Parathyroid adenoma (tissue), 2 donors: ENCODE results near the gene CDH13.

ENCODE experiments used
- H2AFZ ChIP-seq: fragments of 300-600 bp; sonication (generic); one replicate; pipeline ENCODE4 v1.7.0; 2017; ENCODE audit warnings: antibody characterized with exemption, mild to moderate bottlenecking
- H3K27ac ChIP-seq: fragments of 300-600 bp; sonication (generic); one replicate; pipeline ENCODE4 v1.7.0; 2017
- H3K27me3 ChIP-seq: fragments of 300-600 bp; sonication (generic); one replicate; pipeline ENCODE4 v1.7.0; 2017; ENCODE audit warnings: low read length; ENCODE audit not compliant: control insufficient read depth, insufficient read depth
- H3K36me3 ChIP-seq: fragments of 300-600 bp; sonication (generic); one replicate; pipeline ENCODE4 v1.7.0; 2017; ENCODE audit warnings: low read length; ENCODE audit not compliant: control insufficient read depth, insufficient read depth
- H3K4me1 ChIP-seq: fragments of 300-600 bp; sonication (generic); one replicate; pipeline ENCODE4 v1.7.0; 2017; ENCODE audit warnings: control low read depth
- H3K4me2 ChIP-seq: fragments of 300-600 bp; sonication (generic); one replicate; pipeline ENCODE4 v1.7.0; 2017; ENCODE audit warnings: low read length
- H3K4me3 ChIP-seq: fragments of 300-600 bp; sonication (generic); one replicate; pipeline ENCODE4 v1.7.0; 2017; ENCODE audit warnings: low read depth, low read length
- H3K79me2 ChIP-seq: fragments of 300-600 bp; sonication (generic); one replicate; pipeline ENCODE4 v1.7.0; 2017; ENCODE audit warnings: control low read depth
- H3K9ac ChIP-seq: fragments of 300-600 bp; sonication (generic); one replicate; pipeline ENCODE4 v1.7.0; 2017; ENCODE audit warnings: mild to moderate bottlenecking
- H3K9me3 ChIP-seq: fragments of 300-600 bp; sonication (generic); one replicate; pipeline ENCODE4 v1.7.0; 2017; ENCODE audit warnings: low read length; ENCODE audit not compliant: control insufficient read depth
- CTCF ChIP-seq: fragments of 300-600 bp; sonication (generic); IDR thresholded peaks from one replicate; pipeline ENCODE4 v1.7.0; 2017; ENCODE audit warnings: antibody characterized with exemption, mild to moderate bottlenecking
- donor health status: primary hyperparathyroidism.

CDH13 gene

GRCh38 chr16:83842756-83843507 is 1216.2 kb downstream of the CDH13 start:
- no peak overlapping the region for H3K4me3 ChIP-seq
- no peak overlapping the region for H3K4me2 ChIP-seq
- no peak overlapping the region for H3K27ac ChIP-seq
- no peak for TF ChIP-seq CTCF
- H3K27me3 ChIP-seq: no peaks in the 10 kb centered on the region
- no peaks in the 10 kb centered on the region for H3K79me2 ChIP-seq
- H3K4me1 ChIP-seq: no peaks in the 10 kb centered on the region
- no peaks in the 10 kb centered on the region for H3K9me3 ChIP-seq
- no peaks in the 10 kb centered on the region for H3K36me3 ChIP-seq
- H2AFZ ChIP-seq: no peak overlapping the region
- H3K9ac ChIP-seq: no peak overlapping the region

GRCh38 chr16:83843657-83844056 is 1216.9 kb downstream of the CDH13 start:
- no peaks in the 10 kb centered on the region for H3K36me3 ChIP-seq
- H3K79me2 ChIP-seq: no peaks in the 10 kb centered on the region
- no peaks in the 10 kb centered on the region for H3K27me3 ChIP-seq
- H3K9ac ChIP-seq: no peak overlapping the region
- H3K4me3 ChIP-seq: no peak overlapping the region
- H2AFZ ChIP-seq: no peak overlapping the region
- H3K27ac ChIP-seq: no peak overlapping the region
- H3K9me3 ChIP-seq: no peaks in the 10 kb centered on the region
- H3K4me1 ChIP-seq: no peaks in the 10 kb centered on the region
- H3K4me2 ChIP-seq: no peak overlapping the region
- TF ChIP-seq CTCF: no peak

- Histone ChIP-seq H3K27ac (no peak overlapping the region), H3K4me2 (no peak overlapping the region), H3K9ac (no peak overlapping the region), H3K27me3 (no peaks in the 10 kb centered on the region), H2AFZ (no peak overlapping the region), H3K9me3 (no peaks in the 10 kb centered on the region), H3K79me2 (no peaks in the 10 kb centered on the region), H3K36me3 (no peaks in the 10 kb centered on the region), H3K4me1 (no peaks in the 10 kb centered on the region), H3K4me3 (no peak overlapping the region)
- no peak for TF ChIP-seq CTCF
Measured at GRCh38 chr16:83845263-83845662, 1218.5 kb downstream of the CDH13 start.

- no peaks in the 10 kb centered on the region for H3K79me2 ChIP-seq
- no peaks in the 10 kb centered on the region for H3K27me3 ChIP-seq
- H3K9ac ChIP-seq: no peak overlapping the region
- H3K4me2 ChIP-seq: no peak overlapping the region
- no peak overlapping the region for H2AFZ ChIP-seq
- no peaks in the 10 kb centered on the region for H3K36me3 ChIP-seq
- H3K27ac ChIP-seq: no peak overlapping the region
- no peaks in the 10 kb centered on the region for H3K9me3 ChIP-seq
- TF ChIP-seq CTCF: no peak
- H3K4me3 ChIP-seq: no peak overlapping the region
- H3K4me1 ChIP-seq: no peaks in the 10 kb centered on the region
Measured at GRCh38 chr16:83847371-83848225, 1220.8 kb downstream of the CDH13 start.
